Ovary (tissue), 9 donors: ENCODE results near the gene CACHD1. TPM values are rescaled to one million over a fixed set of nuclear protein-coding genes. Genes with fewer than 3 reads are reported as not detected.

Experiments used
- DNase-seq, 5 donors: peaks; one replicate each; pipeline ENCODE4 v3.0.0-alpha.2; 2019 to 2020
- H3K27ac ChIP-seq, 2 donors: fragments of 200-600 bp; one replicate each; pipeline versions ENCODE4 v1.5.1 to v1.8.0; 2019 to 2022
- H3K27me3 ChIP-seq: fragments of 200-600 bp; one replicate; pipeline ENCODE4 v1.8.0; 2022
- H3K36me3 ChIP-seq: fragments of 200-600 bp; sonication (generic); one replicate; pipeline ENCODE4 v1.5.1; 2019
- H3K4me1 ChIP-seq: one replicate; pipeline ENCODE4 v1.8.1; 2013; ENCODE audit warnings: mild to moderate bottlenecking, moderate library complexity; ENCODE audit not compliant: insufficient read depth
- H3K4me3 ChIP-seq: fragments of 200-600 bp; sonication (generic); one replicate; pipeline ENCODE4 v1.5.1; 2017
- H3K9me3 ChIP-seq, 2 donors: fragments of 200-600 bp in 1 of 2; sonication (generic) in 1 of 2; one replicate each; pipeline versions ENCODE4 v1.5.1 to v1.8.1; 2013 to 2019; ENCODE audit warnings: mild to moderate bottlenecking in 1 of 2, moderate library complexity in 1 of 2
- CTCF ChIP-seq, 3 donors: fragments of 450-650 bp in 2 of 3; fragments of 200-600 bp in 1 of 3; IDR thresholded peaks; one replicate each; pipeline versions ENCODE4 v1.5.1 to v1.8.0; 2016 to 2022; ENCODE audit warnings: antibody characterized with exemption in 3 of 3, mild to moderate bottlenecking in 1 of 3
- EP300 ChIP-seq: sonication (generic); formaldehyde crosslinking; IDR thresholded peaks from one replicate; pipeline ENCODE4 v1.6.1; 2017; ENCODE audit warnings: antibody characterized with exemption
- POLR2A ChIP-seq: fragments of 450-650 bp; IDR thresholded peaks from one replicate; pipeline ENCODE4 v1.6.1; 2017; ENCODE audit warnings: antibody characterized with exemption, mild to moderate bottlenecking, moderate library complexity
- WGBS, 3 donors: extraction: QIAGEN DNeasy Blood & Tissue Kit in 1 of 3; methylation state at CpG; one replicate each; pipeline versions ENCODE4 v1.1.5 to v1.1.7; 2013 to 2017; 5-methylcytosine and 5-hydroxymethylcytosine counted together
- intact Hi-C, 4 donors: fragments of 100-400 bp; cut with DNase I; formaldehyde crosslinking; loops; one replicate each; pipeline versions ENCODE4 v1.11.0 to v1.15.1; 2022 to 2023
- polyA plus RNA-seq, 2 donors: library from polyadenylated mRNA; stranded (reverse); fragments of 200-250 nt in 1 of 2; fragments of 350-450 nt in 1 of 2; fragmentation: Illumina TruSeq in 1 of 2; extraction: RNeasy Lipid Tissue Mini Kit (QIAGEN cat#74804) in 1 of 2; gene quantifications; one replicate each; pipeline ENCODE4 v1.2.3, GENCODE V29; 2013 to 2014
- total RNA-seq, 7 donors: library from RNA; depleted of rRNA in 2 of 7; stranded (reverse); fragments of >200 nt in 2 of 7; fragmentation: NEBNext Ultra II Directional in 3 of 7; extraction: Animal tissue kit (Norgen Biotek cat#: 25700) in 3 of 7; gene quantifications; one replicate each; pipeline versions ENCODE4 v1.1.0 to v1.2.4, GENCODE V29; 2016 to 2023
- donor health status: DM: no; HTN: no; CAD: no; lungs with moderate emphysema.
- donor health status: DM: no; HTN: no; CAD: no.
- donor health status: Bipolar disorder and iron deficiency.
- donor health status: DM: yes; HTN: yes; CAD: no.
- donor health status: DM: no; HTN: no; CAD: no.
- donor health status: DM: yes; HTN: yes; CAD: no.

CACHD1 gene
- total and polyA plus RNA-seq, 9 donors: 17.0 to 33.1 (median 23.2) TPM

GRCh38 chr1:64433747-64434146 lies 36.2 kb upstream of the CACHD1 start:
- Histone ChIP-seq H3K9me3 (no peaks in the 10 kb centered on the region), H3K4me3 (no peak overlapping the region), H3K4me1 (no peaks in the 10 kb centered on the region), H3K36me3 (no peaks in the 10 kb centered on the region), H3K27me3 (no peaks in the 10 kb centered on the region), H3K27ac (no peak overlapping the region)
- intact Hi-C loops: no loop called here
- 49 to 51% (median 50%) methylated on average over 3 of the region's 3 CpGs for WGBS, 3 donors
- TF ChIP-seq EP300 (no peak), POLR2A (no peak), CTCF (IDR thresholded peaks at IDR 0.05) (no peak)
- DNase-seq: no peak

GRCh38 chr1:64435000-64435399 lies 34.9 kb upstream of the CACHD1 start:
- Histone ChIP-seq H3K9me3 (no peaks in the 10 kb centered on the region), H3K27ac (no peak overlapping the region), H3K4me1 (no peaks in the 10 kb centered on the region), H3K36me3 (no peaks in the 10 kb centered on the region), H3K4me3 (no peak overlapping the region), H3K27me3 (no peaks in the 10 kb centered on the region)
- no peak for TF ChIP-seq POLR2A
- TF ChIP-seq CTCF (IDR thresholded peaks at IDR 0.05): no peak
- no peak for TF ChIP-seq EP300
- no peak for DNase-seq
- WGBS, 3 donors: 87 to 89% (median 89%) methylated on average over 6 of the region's 6 CpGs
- intact Hi-C loops: no loop called here

- no peaks in the 10 kb centered on the region for H3K9me3 ChIP-seq
- WGBS, 3 donors: 82 to 86% (median 83%) methylated on average over 2 of the region's 2 CpGs
- no peak for TF ChIP-seq EP300
- TF ChIP-seq CTCF (IDR thresholded peaks at IDR 0.05): no peak
- no peak for TF ChIP-seq POLR2A
- H3K4me1 ChIP-seq: no peaks in the 10 kb centered on the region
- H3K27me3 ChIP-seq: no peaks in the 10 kb centered on the region
- no peaks in the 10 kb centered on the region for H3K36me3 ChIP-seq
- intact Hi-C loops: no loop called here
- H3K4me3 ChIP-seq: no peak overlapping the region
- no peak for DNase-seq
- H3K27ac ChIP-seq: no peak overlapping the region
Measured at GRCh38 chr1:64437453-64437852, 32.5 kb upstream of the CACHD1 start.

- Histone ChIP-seq H3K4me1 (no peaks in the 10 kb centered on the region), H3K27me3 (no peaks in the 10 kb centered on the region), H3K27ac (no peak overlapping the region), H3K9me3 (no peaks in the 10 kb centered on the region), H3K4me3 (no peak overlapping the region), H3K36me3 (no peaks in the 10 kb centered on the region)
- intact Hi-C loops: no loop called here
- WGBS, 3 donors: 76 to 85% (median 83%) methylated on average over 7 of the region's 7 CpGs
- no peak for DNase-seq
- TF ChIP-seq POLR2A: no peak
- TF ChIP-seq EP300: no peak
- TF ChIP-seq CTCF (IDR thresholded peaks at IDR 0.05): no peak
Measured at GRCh38 chr1:64440183-64440826, 29.6 kb upstream of the CACHD1 start.
